GM19468 (cell line): ENCODE measurements around the gene IRF6.

Source experiments
- ATAC-seq: cut with Tn5 transposase; IDR thresholded peaks from one replicate; pipeline ENCODE4 v1.9.1; 2021; ENCODE audit warnings: mild to moderate bottlenecking, moderate library complexity, moderate number of reproducible peaks; ENCODE audit not compliant: unreplicated experiment; ENCODE audit errors: extremely low read depth

IRF6 gene

DNA sequence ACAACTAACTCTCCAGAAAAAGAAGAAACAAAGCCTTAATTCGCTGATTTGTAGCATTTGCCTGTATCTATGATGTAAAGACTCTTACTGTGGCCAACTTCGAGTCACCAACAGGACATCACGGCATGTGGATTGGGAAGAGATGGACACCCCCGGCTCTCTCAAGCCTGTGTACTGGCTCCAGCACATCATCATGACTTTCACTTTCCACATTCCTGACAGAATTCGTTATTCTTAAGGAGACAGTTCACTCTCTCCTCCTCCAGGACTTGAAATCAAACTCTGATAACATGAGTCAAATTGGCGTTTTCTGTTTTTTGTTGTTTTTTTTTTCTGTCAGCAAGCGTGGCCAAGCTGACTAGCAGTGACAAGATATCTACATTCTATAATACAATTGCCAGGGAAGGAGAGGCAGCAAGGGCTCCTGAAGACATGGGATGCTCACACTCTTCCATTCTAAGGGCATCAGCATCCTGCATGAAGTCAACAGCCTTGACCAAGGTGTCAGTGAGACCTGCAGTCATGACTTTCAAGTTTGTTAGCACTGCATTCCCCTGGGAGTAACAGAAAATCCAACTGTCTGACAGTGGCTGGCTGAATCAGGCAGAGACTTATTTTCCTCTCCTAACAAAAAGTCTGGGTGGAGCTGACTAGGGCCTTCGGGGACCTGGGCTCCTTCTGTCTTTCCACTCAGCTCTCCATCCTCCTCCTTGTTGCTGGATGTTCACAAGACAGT is 63.4 kb downstream of the IRF6 start:
- ATAC-seq: no peak

DNA sequence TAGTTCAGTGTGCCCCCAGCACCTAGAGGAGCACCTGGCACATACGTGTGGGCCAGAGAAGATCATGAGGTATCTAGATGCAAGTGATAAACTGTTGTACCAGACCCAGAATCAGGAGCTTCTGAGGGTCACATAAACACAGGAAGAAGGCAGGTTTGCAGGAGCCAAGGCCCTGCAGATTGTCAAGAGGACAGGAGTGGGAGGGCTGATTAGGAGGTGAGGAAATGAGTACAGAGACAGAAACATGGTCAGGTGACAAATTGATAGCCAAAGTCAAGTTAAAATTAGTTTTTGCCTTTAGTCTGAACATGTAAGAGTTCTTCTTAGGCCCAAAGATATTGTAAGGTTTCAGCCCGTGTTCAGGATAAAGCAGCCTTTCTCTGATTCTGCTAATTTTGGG is 64.1 kb downstream of the IRF6 start:
- no peak for ATAC-seq

DNA sequence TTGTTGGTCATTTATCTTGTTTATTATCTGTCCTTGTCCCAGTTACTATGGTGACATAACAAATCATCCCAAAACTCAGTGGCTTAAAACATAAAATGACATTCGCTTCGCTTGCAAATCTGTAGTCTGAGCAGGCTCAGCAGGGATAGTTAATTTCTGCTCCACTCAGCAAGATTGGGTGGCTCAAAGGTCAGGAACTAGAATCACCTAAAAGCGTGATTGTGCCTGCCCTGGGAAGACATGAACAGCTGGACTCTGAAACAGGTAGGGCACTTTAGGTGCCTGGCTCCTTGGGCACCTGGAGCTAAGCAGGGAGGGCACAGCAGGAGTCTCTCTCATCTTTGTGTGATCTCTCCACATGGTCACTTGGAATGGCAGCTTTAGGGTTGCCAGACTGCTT is 64.7 kb downstream of the IRF6 start:
- no peak for ATAC-seq

DNA sequence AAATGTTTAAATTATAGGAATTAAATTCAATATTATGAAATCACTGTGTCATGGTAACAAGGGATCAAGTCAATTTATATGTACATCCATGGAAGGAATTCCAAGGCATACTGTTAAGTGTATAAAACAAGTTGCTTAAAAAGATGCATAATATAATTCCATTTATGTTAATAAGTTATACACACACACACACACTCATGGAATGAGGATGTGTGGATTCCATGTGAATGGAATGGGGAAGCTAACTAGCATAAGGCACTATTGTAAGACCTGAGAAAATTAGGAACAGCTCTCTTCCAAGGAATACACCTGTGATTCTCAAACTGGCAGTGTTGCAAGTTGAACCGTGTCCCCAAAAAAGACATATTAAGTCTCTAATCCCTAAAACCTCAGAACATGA is 67.7 kb downstream of the IRF6 start:
- no peak for ATAC-seq

DNA sequence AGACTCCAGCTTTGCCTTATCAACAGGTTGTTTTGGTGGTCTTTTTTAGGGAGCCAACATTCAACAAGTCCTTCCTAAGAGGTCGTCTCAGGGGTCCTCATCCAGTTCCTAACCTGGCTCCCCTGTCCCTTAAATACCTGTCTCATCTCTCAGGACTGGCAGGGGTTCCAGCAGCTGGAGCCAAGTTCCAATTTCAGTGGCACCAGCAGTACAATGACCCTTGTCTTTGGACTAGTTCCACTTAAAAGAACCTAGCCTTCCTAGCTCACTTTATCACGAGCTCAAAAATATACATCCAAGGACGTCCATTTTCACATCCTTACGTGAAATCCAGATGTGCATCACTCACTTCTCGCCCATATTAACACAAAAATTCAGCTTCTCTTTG is 68.8 kb downstream of the IRF6 start:
- ATAC-seq: no peak

DNA sequence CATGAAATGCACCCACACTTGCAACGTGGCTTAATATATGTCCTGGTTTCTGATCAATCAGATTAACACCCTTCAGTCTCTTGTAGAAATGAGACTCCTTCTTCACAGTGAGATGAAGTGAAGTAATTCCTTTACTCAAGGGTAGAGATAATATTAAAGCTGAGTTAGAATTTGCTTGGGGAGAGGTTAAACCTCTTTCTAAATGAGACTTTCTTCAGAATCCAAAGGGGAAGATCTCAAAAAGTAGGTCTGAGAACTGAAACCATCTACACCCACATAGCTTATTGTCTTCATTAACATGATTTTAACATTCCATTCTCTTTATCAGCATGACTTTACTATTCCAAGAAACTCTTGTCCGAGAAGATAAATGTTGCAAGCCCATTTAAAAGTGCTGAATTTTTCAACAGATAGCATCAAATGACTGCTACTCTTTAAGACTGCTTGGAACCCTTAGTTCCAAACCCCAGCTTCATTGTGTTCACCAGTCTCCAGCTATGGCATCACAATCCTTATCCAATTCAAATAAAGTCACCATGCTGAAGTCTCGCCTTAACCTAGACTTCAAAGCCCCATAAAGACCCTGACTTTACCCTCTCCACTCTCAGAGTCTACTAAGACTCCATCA is 69.3 kb downstream of the IRF6 start:
- no peak for ATAC-seq
